Hepatocyte (in vitro differentiated cells): ENCODE data around the gene ST3GAL5.

Source experiments
- EZH2 ChIP-seq: fragments of 200-600 bp; sonication (generic); IDR thresholded peaks from 2 replicates; pipeline ENCODE4 v1.6.1; 2016; ENCODE audit warnings: antibody characterized with exemption, mild to moderate bottlenecking, borderline replicate concordance
- TF ChIP-seq, protein P1 (sequence below): fragments of 200-600 bp; sonication (generic); IDR thresholded peaks from 2 replicates; pipeline ENCODE4 v1.5.1; 2016; ENCODE audit warnings: antibody characterized with exemption, mild to moderate bottlenecking; ENCODE audit not compliant: poor library complexity

- no peak for TF ChIP-seq EZH2
- TF ChIP-seq, protein P1, sequence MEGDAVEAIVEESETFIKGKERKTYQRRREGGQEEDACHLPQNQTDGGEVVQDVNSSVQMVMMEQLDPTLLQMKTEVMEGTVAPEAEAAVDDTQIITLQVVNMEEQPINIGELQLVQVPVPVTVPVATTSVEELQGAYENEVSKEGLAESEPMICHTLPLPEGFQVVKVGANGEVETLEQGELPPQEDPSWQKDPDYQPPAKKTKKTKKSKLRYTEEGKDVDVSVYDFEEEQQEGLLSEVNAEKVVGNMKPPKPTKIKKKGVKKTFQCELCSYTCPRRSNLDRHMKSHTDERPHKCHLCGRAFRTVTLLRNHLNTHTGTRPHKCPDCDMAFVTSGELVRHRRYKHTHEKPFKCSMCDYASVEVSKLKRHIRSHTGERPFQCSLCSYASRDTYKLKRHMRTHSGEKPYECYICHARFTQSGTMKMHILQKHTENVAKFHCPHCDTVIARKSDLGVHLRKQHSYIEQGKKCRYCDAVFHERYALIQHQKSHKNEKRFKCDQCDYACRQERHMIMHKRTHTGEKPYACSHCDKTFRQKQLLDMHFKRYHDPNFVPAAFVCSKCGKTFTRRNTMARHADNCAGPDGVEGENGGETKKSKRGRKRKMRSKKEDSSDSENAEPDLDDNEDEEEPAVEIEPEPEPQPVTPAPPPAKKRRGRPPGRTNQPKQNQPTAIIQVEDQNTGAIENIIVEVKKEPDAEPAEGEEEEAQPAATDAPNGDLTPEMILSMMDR = no peak
Measured at GRCh38 chr2:85794038-85794441, 94.8 kb downstream of the ST3GAL5 start.
